ENCODE measurements around the gene NCS1. TPM values are rescaled to one million over a fixed set of nuclear protein-coding genes. Genes with fewer than 3 reads are reported as not detected.
A peak's percentile ranks its signal among the peaks of the same experiment; 100 is the strongest.

The NCS1 gene
- total and polyA plus RNA-seq, 2 of the 8 experiments (the other 6 are each of a cell fraction or from before 2014, with no cell fraction given), result 34.7 to 47.6 TPM

- H2BK12ac ChIP-seq (ENCODE audit: low read depth, low read length), result peak overlapping the region; percentile 87; the same call in 1 of the 2 replicates
- H3K23me2 ChIP-seq (ENCODE audit: low read depth, low read length), result peaks cover 11% of the 10 kb centered on the region
- FAIRE-seq (no peak), DNase-seq (ENCODE audit: low read depth in 1 of 2, low spot score in 2 of 2) (peak in 1 of 2 experiments; percentile 76)
- 0 out of 2 replicates have a peak overlapping the region, but pooled peaks have one; percentile 10 for H2AK5ac ChIP-seq (ENCODE audit: low read depth, low read length)
- peaks cover 0 to 16% of the 10 kb centered on the region in 2 experiments; a peak in 2 of 4 replicates for H3K79me2 ChIP-seq (ENCODE audit: control insufficient read depth in 1 of 2, insufficient read depth in 2 of 2, low read length in 2 of 2)
- H3K56ac ChIP-seq (replicated peaks; ENCODE audit: insufficient read length, low read depth, low read length), result no peak overlapping the region
- H3K9me3 ChIP-seq (ENCODE audit: insufficient read depth in 2 of 2, low read depth in 1 of 2, low read length in 1 of 2), result no peaks in the 10 kb centered on the region
- H2BK20ac ChIP-seq (ENCODE audit: low read length), result no peak overlapping the region
- no peak overlapping the region for H3K23ac ChIP-seq (ENCODE audit: insufficient read length)
- no peaks in the 10 kb centered on the region for H3K36me3 ChIP-seq (ENCODE audit: control insufficient read depth in 2 of 4, insufficient read depth in 4 of 4, low read length in 3 of 4)
- H2BK5ac ChIP-seq (ENCODE audit: low read depth, low read length), result no peak overlapping the region
- peak overlapping the region; percentile 81 for H4K8ac ChIP-seq (ENCODE audit: extremely low read depth, insufficient read depth, low read length)
- H3K4me1 ChIP-seq (replicated peaks in 1 of 4; ENCODE audit: control insufficient read depth in 3 of 4, insufficient read depth in 4 of 4, low read length in 3 of 4), result peaks cover 4 to 14% (median 10%) of the 10 kb centered on the region in 4 experiments
- H3K4ac ChIP-seq (replicated peaks; ENCODE audit: insufficient read length, low read depth, low read length), result no peak overlapping the region
- H3K18ac ChIP-seq (ENCODE audit: extremely low read depth, low read length), result peak overlapping the region; percentile 17
- ChIA-PET CTCF (ENCODE audit: partially characterized antibody) (interaction anchor here (0.7 to 2.1 kb wide), 9 partner anchors 13 to 173 kb away, joined by 3 to 6 read pairs (median 3); no protein-coding TSS in a partner anchor), POLR2A (ENCODE audit: partially characterized antibody) (interaction anchor here (1.3 to 1.4 kb wide), 2 partner anchors 11 to 55 kb away, joined by 4 read pairs; no protein-coding TSS in a partner anchor)
- H3K27me3 ChIP-seq (replicated peaks in 1 of 4; ENCODE audit: control insufficient read depth in 3 of 4, extremely low read depth in 1 of 4, insufficient read depth in 3 of 4, low read length in 3 of 4), result peaks cover 0 to 13% (median 5%) of the 10 kb centered on the region in 4 experiments; a peak in 3 of 7 replicates
- peaks cover 12% of the 10 kb centered on the region for H3K79me1 ChIP-seq (ENCODE audit: low read depth, low read length)
- H2BK15ac ChIP-seq (ENCODE audit: low read length), result no peak overlapping the region
- H3K9ac ChIP-seq (replicated peaks in 1 of 4; ENCODE audit: extremely low read depth in 1 of 4, low read depth in 3 of 4, low read length in 3 of 4), result no peak overlapping the region
- no peak overlapping the region for H4K5ac ChIP-seq (ENCODE audit: insufficient read length, low read depth, low read length)
- peak overlapping the region; percentile 81 to 85 for H3K4me2 ChIP-seq (ENCODE audit: insufficient read depth in 1 of 2, low read depth in 2 of 2, low read length in 2 of 2)
- no peak overlapping the region for H3K14ac ChIP-seq (ENCODE audit: insufficient read length)
- WGBS, 2 experiments (ENCODE audit: extremely low coverage in 1 of 2, insufficient coverage in 1 of 2, insufficient read length in 1 of 2, insufficient replicate concordance in 2 of 2, low coverage in 1 of 2, low lambda C conversion rate in 2 of 2, missing lambda C conversion rate in 1 of 2), result 26 to 100% methylated on average over 1 to 32 of the region's 45 CpGs
- peak overlapping the region; percentile 34 to 74 (median 56) for H3K4me3 ChIP-seq (ENCODE audit: extremely low read depth in 1 of 4, insufficient read depth in 2 of 4, low read depth in 3 of 4, low read length in 4 of 4)
- H4K20me1 ChIP-seq (replicated peaks in 1 of 2; ENCODE audit: control insufficient read depth in 1 of 2, insufficient read depth in 2 of 2, low read length in 2 of 2), result peaks cover 3 to 9% of the 10 kb centered on the region in 2 experiments
- H3K27ac ChIP-seq (ENCODE audit: low read depth, low read length), result no peak overlapping the region
- no peak overlapping the region for H2AFZ ChIP-seq (ENCODE audit: low read length)
- no peak overlapping the region for H2BK120ac ChIP-seq (replicated peaks; ENCODE audit: low read depth, low read length)
- no peak overlapping the region for H4K91ac ChIP-seq (replicated peaks; ENCODE audit: insufficient read length, low read length)
- TF ChIP-seq KDM1A (IDR thresholded peaks at IDR 0.05; ENCODE audit: borderline replicate concordance, low read length) (no peak), KDM4A (IDR thresholded peaks at IDR 0.05; ENCODE audit: low read depth, low read length, severe bottlenecking) (peak; percentile 61), ZNF274 (IDR thresholded peaks at IDR 0.05; ENCODE audit: borderline replicate concordance, extremely low read depth, low read length) (no peak), ASH2L (IDR thresholded peaks at IDR 0.05; ENCODE audit: low read length) (peak; percentile 38), TBP (IDR thresholded peaks at IDR 0.05; ENCODE audit: low read depth, low read length) (no peak), SUZ12 (IDR thresholded peaks at IDR 0.05; ENCODE audit: low read length) (0 out of 2 replicates have a peak, but pooled peaks have one; percentile 19), SIN3A (conservative IDR thresholded peaks at IDR 0.05 in 1 of 2, IDR thresholded peaks at IDR 0.05 in 1 of 2; ENCODE audit: low read depth in 1 of 2, low read length in 2 of 2) (0 out of 4 replicates have a peak, but pooled peaks of 1 of the 2 experiments have one; percentile 29), USF2 (IDR thresholded peaks at IDR 0.05; ENCODE audit: low read length) (no peak), YY1 (IDR thresholded peaks at IDR 0.05; ENCODE audit: low read depth, low read length) (no peak)
These were observed 717 bp upstream of the NCS1 start for GRCh38 chr9:130171226-130172148.

Data from H1 (cell line).